HG03565 (cell line): ENCODE measurements around the gene DIP2C.

Experiments used
- ATAC-seq: cut with Tn5 transposase; IDR thresholded peaks from one replicate; pipeline ENCODE4 v1.9.1; 2021; ENCODE audit warnings: mild to moderate bottlenecking, moderate library complexity; ENCODE audit not compliant: unreplicated experiment

Gene DIP2C

DNA sequence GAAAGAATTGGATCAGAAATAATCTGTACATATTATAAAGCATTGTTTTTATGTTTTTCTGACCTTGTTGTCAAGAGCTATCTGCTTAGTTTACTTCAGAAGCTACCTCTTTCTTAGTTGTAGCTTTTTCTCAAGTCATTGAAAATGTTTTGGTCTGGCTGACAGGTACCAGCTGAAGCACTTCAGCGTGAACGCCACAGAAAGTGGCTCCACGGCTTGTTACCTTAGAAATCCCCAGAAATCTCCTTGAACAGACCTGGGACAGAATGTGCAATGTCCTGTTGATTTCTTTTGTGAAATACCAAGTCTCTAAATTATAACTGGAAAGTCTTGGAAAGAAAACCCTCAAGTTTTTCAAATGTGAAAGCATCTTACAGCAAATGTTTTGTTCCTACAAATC, 457.4 kb downstream of the DIP2C start:
- ATAC-seq = no peak

DNA sequence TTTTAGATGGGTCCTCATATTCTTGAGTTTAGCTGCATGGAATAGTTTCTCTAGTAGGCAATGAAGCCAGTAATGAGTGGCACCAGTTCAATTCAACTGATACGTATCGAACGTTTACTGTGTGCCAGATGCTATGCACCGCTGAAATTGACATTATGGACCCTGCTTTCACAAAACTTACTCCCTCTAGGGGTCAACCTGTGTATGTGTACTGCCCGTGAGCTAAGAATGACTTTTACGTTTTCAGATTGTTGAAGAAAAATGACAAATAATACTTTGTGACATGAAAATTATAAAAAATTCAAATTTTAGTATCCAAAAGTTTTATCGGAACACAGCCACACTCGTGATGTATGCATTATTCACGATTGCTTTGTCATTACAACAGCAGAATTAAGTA, 458.7 kb downstream of the DIP2C start:
- no peak for ATAC-seq

DNA sequence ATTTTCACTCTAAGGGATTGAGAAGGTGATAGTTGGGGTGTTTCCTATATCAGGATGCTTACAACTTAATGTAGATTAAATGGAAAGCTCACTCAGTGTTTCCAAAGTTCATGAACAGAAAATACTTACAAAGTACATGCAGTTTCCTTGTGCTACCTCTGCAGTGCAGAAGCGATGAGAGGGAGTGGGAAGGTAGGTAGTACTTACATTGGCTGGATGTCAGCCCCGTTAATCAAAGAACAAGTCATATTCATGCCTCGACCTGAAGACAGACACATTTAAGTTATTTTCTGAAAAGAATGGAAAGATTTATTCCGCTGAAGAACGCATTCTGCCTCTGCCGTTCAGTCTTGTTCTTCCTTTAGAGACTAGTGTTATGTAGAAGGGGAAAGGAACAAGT, 461.1 kb downstream of the DIP2C start:
- no peak for ATAC-seq

DNA sequence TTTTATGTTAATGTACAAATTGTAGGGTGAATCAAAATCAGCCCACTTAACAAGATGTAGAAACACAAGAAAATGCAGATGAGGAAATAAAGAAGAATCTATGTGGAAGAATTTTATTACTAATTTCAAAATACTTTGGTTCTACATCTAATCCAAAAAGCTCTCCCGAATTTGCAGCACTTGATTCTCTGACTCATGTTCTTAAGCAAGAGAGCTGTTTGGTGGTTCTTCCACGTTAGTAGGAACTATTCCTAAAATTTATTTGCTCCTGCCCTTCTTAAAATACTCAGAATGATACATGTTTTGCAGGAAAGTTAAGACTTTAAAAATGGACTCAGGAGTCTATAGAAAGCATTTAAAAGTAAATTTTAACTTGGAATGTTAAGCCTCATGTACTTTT, 462.5 kb downstream of the DIP2C start:
- ATAC-seq = no peak

DNA sequence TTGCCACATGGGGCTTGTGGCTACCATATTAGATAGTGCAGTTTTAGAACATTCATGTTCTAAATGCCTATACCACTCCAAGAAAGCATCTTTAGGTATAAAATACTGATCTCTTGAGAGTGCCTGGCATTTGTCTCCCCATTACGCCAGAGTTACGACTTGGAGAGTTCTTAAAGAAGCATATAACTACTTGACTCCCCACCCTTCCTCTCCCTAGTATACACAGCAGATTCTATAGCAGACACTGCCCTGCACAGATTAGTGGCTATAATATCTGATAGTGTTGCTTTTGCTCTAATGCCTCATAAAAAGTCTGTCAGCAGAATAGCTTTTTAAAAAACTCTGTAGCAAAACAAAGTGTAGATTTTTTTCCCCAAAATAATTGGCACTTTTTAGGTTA, 463.4 kb downstream of the DIP2C start:
- ATAC-seq = no peak

DNA sequence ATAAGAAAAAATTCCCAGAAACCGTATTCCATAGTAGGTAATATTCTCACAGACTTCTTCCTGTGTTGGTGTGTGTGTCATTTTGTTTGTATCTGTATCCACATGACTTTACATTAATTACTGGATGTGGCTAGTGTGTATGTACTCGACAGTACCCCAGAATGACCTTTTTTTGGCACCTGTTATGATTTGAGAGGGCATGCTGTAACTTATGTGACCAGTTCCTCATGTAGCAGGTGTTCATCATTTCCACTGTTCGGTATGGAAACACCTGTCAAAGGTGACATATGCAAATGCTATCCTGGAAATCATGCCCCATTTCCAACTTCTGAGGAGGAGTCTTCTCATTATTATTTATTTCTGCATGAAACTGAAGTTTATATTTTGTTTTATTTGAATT, 464.9 kb downstream of the DIP2C start:
- no peak for ATAC-seq
